ENCODE data around the gene COL5A3.

DNA sequence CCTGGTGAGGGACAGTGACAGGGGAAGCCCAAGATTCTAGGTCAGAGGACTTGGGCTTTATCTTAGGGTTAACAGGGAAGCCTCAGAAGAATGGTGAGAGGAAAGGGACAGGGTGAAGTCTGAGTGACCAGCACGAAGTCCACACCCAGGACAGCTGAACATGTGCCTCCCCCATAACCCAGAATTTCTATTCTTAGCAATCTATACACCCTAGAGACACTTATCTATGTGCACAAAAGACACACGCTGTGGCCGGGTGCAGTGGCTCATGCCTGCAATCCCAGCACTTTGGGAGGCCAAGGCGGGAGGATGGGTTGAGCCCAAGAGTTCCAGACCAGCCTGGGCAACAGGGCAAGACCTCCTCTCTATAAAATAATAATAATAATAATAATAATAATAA, 62.9 kb downstream of the COL5A3 start:
- TF ChIP-seq, protein P1, sequence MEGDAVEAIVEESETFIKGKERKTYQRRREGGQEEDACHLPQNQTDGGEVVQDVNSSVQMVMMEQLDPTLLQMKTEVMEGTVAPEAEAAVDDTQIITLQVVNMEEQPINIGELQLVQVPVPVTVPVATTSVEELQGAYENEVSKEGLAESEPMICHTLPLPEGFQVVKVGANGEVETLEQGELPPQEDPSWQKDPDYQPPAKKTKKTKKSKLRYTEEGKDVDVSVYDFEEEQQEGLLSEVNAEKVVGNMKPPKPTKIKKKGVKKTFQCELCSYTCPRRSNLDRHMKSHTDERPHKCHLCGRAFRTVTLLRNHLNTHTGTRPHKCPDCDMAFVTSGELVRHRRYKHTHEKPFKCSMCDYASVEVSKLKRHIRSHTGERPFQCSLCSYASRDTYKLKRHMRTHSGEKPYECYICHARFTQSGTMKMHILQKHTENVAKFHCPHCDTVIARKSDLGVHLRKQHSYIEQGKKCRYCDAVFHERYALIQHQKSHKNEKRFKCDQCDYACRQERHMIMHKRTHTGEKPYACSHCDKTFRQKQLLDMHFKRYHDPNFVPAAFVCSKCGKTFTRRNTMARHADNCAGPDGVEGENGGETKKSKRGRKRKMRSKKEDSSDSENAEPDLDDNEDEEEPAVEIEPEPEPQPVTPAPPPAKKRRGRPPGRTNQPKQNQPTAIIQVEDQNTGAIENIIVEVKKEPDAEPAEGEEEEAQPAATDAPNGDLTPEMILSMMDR (IDR thresholded peaks at IDR 0.05 in 4 of 5, conservative IDR thresholded peaks at IDR 0.05 in 1 of 5) = no peak
- no peak for TF ChIP-seq POLR2A (IDR thresholded peaks at IDR 0.05)
